HEK293 (cell line): Measurements from ENCODE around the gene SRMS.

Source experiments
- CTCF ChIA-PET: fragments of 350-600 bp; formaldehyde crosslinking; extraction: SDS; loops from one replicate; lab custom pipeline; 2021; ENCODE audit warnings: antibody characterized with exemption; lab: Yijun Ruan, JAX
- POLR2A ChIA-PET: fragments of 300-600 bp; formaldehyde crosslinking; extraction: SDS; loops from one replicate; lab custom pipeline; 2020; ENCODE audit warnings: antibody characterized with exemption, inconsistent platforms; lab: Yijun Ruan, JAX
- H3K27ac ChIP-seq: fragments of 200-500 bp; sonication (Bioruptor generic); 2 replicates; pipeline ENCODE4 v1.5.1; 2014; ENCODE audit warnings: low read depth, low read length, control low read depth, inconsistent platforms; ENCODE audit errors: extremely low read depth
- H3K36me3 ChIP-seq, 2 experiments: fragments of 200-500 bp in 1 of 2; sonication (Bioruptor generic) in 1 of 2; 1 replicate in 1 of 2; 2 replicates in 1 of 2; pipeline ENCODE4 v1.5.1; 2014 to 2017; ENCODE audit warnings: inconsistent platforms in 2 of 2, low read length in 2 of 2; ENCODE audit not compliant: control insufficient read depth in 2 of 2, insufficient read depth in 1 of 2
- H3K4me1 ChIP-seq: fragments of 200-500 bp; sonication (Bioruptor generic); 2 replicates; pipeline ENCODE4 v1.5.1; 2014; ENCODE audit warnings: mild to moderate bottlenecking, low read length, inconsistent platforms; ENCODE audit not compliant: control insufficient read depth, insufficient read depth
- H3K4me3 ChIP-seq: 2 replicates; pipeline ENCODE4 v1.5.1; 2011; ENCODE audit warnings: low read depth, mild to moderate bottlenecking, control low read depth, low read length, moderate library complexity
- H3K9me3 ChIP-seq: fragments of 200-500 bp; sonication (Bioruptor generic); 2 replicates; pipeline ENCODE4 v1.5.1; 2014; ENCODE audit warnings: low read depth, low read length, inconsistent platforms; ENCODE audit not compliant: control insufficient read depth, insufficient read depth
- FEZF1 ChIP-seq: fragments of 450-650 bp; formaldehyde crosslinking; IDR thresholded peaks from 2 replicates; pipeline ENCODE4 v1.5.1; 2016; ENCODE audit warnings: missing biosample characterization, missing genetic modification characterization
- RBAK ChIP-seq: fragments of 450-650 bp; formaldehyde crosslinking; IDR thresholded peaks from 2 replicates; pipeline ENCODE4 v1.5.1; 2016; ENCODE audit warnings: missing biosample characterization, missing genetic modification characterization
- SCRT2 ChIP-seq: fragments of 450-650 bp; formaldehyde crosslinking; IDR thresholded peaks from 2 replicates; pipeline ENCODE4 v1.5.1; 2016; ENCODE audit warnings: missing biosample characterization, missing genetic modification characterization
- SP2 ChIP-seq: fragments of 450-650 bp; formaldehyde crosslinking; IDR thresholded peaks from 2 replicates; pipeline ENCODE4 v1.5.1; 2016; ENCODE audit warnings: missing biosample characterization, missing genetic modification characterization
- TCF7L2 ChIP-seq: IDR thresholded peaks from 2 replicates; pipeline ENCODE4 v1.6.1; 2011; ENCODE audit warnings: low read depth, mild to moderate bottlenecking, inconsistent platforms, low read length, moderate library complexity, borderline replicate concordance
- YY1 ChIP-seq: fragments of 450-650 bp; formaldehyde crosslinking; IDR thresholded peaks from 2 replicates; pipeline ENCODE4 v1.5.1; 2018; ENCODE audit warnings: missing biosample characterization, missing genetic modification characterization
- ZNF112 ChIP-seq: fragments of 450-650 bp; formaldehyde crosslinking; IDR thresholded peaks from 2 replicates; pipeline ENCODE4 v1.5.0; 2017; ENCODE audit warnings: missing biosample characterization, missing genetic modification characterization
- ZNF214 ChIP-seq: fragments of 450-650 bp; formaldehyde crosslinking; IDR thresholded peaks from 2 replicates; pipeline ENCODE4 v1.5.1; 2017; ENCODE audit warnings: missing biosample characterization, mild to moderate bottlenecking, missing genetic modification characterization, borderline replicate concordance
- ZNF274 ChIP-seq, 2 experiments: fragments of 200-500 bp in 1 of 2; fragments of 450-650 bp in 1 of 2; sonication (Bioruptor generic) in 1 of 2; formaldehyde crosslinking in 1 of 2; IDR thresholded peaks; 2 replicates each; pipeline versions ENCODE4 v1.5.1 to v1.6.1; 2014 to 2016; ENCODE audit warnings: borderline replicate concordance in 1 of 2, inconsistent platforms in 1 of 2, low read length in 1 of 2, missing biosample characterization in 1 of 2, missing genetic modification characterization in 1 of 2
- ZNF302 ChIP-seq: fragments of 450-650 bp; formaldehyde crosslinking; IDR thresholded peaks from 2 replicates; pipeline ENCODE4 v1.5.1; 2016; ENCODE audit warnings: missing biosample characterization, missing genetic modification characterization, low read depth
- ZNF335 ChIP-seq: fragments of 450-650 bp; formaldehyde crosslinking; conservative IDR thresholded peaks from 2 replicates; pipeline ENCODE4 v1.5.1; 2016; ENCODE audit warnings: missing biosample characterization, missing genetic modification characterization
- ZNF350 ChIP-seq: fragments of 450-650 bp; formaldehyde crosslinking; IDR thresholded peaks from 2 replicates; pipeline ENCODE4 v1.5.0; 2017; ENCODE audit warnings: missing biosample characterization, mild to moderate bottlenecking, missing genetic modification characterization
- ZNF37A ChIP-seq: fragments of 450-650 bp; IDR thresholded peaks from 2 replicates; pipeline ENCODE4 v1.5.1; 2018; ENCODE audit warnings: missing biosample characterization, missing genetic modification characterization
- ZNF510 ChIP-seq: fragments of 450-650 bp; formaldehyde crosslinking; IDR thresholded peaks from 2 replicates; pipeline ENCODE4 v1.5.1; 2018; ENCODE audit warnings: mild to moderate bottlenecking, missing genetic modification characterization, missing biosample characterization; ENCODE audit not compliant: insufficient replicate concordance
- ZNF530 ChIP-seq: fragments of 450-650 bp; formaldehyde crosslinking; IDR thresholded peaks from 2 replicates; pipeline ENCODE4 v1.5.1; 2016; ENCODE audit warnings: low read depth, missing biosample characterization, missing genetic modification characterization
- ZNF549 ChIP-seq: fragments of 450-650 bp; IDR thresholded peaks from 2 replicates; pipeline ENCODE4 v1.5.1; 2018; ENCODE audit warnings: missing biosample characterization, missing genetic modification characterization, mild to moderate bottlenecking, inconsistent platforms, moderate library complexity
- TF ChIP-seq, protein P1 (sequence below): fragments of 450-650 bp; formaldehyde crosslinking; IDR thresholded peaks from 2 replicates; pipeline ENCODE4 v1.5.1; 2016; ENCODE audit warnings: missing biosample characterization, missing genetic modification characterization, borderline replicate concordance
- TF ChIP-seq, protein P2 (sequence below): IDR thresholded peaks from 2 replicates; pipeline ENCODE4 v1.6.1; 2011; ENCODE audit warnings: mild to moderate bottlenecking, low read depth, low read length, borderline replicate concordance
- TF ChIP-seq, protein P3 (sequence below): fragments of 450-650 bp; formaldehyde crosslinking; IDR thresholded peaks from 2 replicates; pipeline ENCODE4 v1.5.1; 2017; ENCODE audit warnings: missing biosample characterization, missing genetic modification characterization
- TF ChIP-seq, protein P4 (sequence below): fragments of 450-650 bp; formaldehyde crosslinking; IDR thresholded peaks from 2 replicates; pipeline ENCODE4 v1.5.1; 2016; ENCODE audit warnings: missing biosample characterization, missing genetic modification characterization

Gene SRMS

DNA sequence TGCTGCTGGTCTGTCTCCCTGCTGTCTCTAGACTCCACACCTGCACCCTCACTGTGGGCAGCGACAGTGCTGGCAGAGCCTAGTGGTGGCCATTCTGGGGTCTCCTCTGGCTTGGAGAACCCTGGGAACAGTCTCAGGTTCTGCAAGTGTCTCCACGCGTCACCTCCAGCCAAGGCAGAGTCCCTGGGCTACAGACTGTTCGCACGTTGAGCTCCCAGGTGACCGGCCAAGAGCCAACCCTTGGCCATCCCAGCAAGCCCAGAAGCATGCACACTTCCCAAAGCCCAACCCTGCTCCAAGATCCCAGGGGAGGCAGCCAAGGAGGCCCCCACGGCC, 53.5 kb downstream of the SRMS start:
- ChIA-PET CTCF (no interaction called here), POLR2A (interaction anchor here (1.2 kb wide), 1 partner anchor 26 kb away, joined by 3 read pairs; the partner anchor contains the start of gene PPDPF)
- H3K36me3 ChIP-seq, result peaks cover 13 to 74% of the 10 kb centered on the region in 2 experiments; a peak in 2 of 3 replicates
- H3K4me1 ChIP-seq, result no peaks in the 10 kb centered on the region
- no peaks in the 10 kb centered on the region for H3K9me3 ChIP-seq
- TF ChIP-seq RBAK (tag by site-specific recombination) (no peak), TCF7L2 (no peak), ZNF214 (tag by site-specific recombination) (no peak), ZNF549 (no peak), ZNF350 (tag by site-specific recombination) (no peak), ZNF37A (tag by site-specific recombination) (no peak), ZNF335 (tag by site-specific recombination) (no peak), YY1 (tag by site-specific recombination) (no peak), FEZF1 (tag by site-specific recombination) (no peak), ZNF530 (no peak), SCRT2 (no peak), ZNF112 (tag by site-specific recombination) (no peak), ZNF510 (tag by site-specific recombination) (no peak), ZNF274 (IDR thresholded peaks at IDR 0.05; ENCODE audit: low read length) (no peak), ZNF274 (tag by site-specific recombination; IDR thresholded peaks at IDR 0.05; ENCODE audit: borderline replicate concordance) (no peak), SP2 (no peak), ZNF302 (tag by site-specific recombination) (no peak)
- TF ChIP-seq, protein P1, sequence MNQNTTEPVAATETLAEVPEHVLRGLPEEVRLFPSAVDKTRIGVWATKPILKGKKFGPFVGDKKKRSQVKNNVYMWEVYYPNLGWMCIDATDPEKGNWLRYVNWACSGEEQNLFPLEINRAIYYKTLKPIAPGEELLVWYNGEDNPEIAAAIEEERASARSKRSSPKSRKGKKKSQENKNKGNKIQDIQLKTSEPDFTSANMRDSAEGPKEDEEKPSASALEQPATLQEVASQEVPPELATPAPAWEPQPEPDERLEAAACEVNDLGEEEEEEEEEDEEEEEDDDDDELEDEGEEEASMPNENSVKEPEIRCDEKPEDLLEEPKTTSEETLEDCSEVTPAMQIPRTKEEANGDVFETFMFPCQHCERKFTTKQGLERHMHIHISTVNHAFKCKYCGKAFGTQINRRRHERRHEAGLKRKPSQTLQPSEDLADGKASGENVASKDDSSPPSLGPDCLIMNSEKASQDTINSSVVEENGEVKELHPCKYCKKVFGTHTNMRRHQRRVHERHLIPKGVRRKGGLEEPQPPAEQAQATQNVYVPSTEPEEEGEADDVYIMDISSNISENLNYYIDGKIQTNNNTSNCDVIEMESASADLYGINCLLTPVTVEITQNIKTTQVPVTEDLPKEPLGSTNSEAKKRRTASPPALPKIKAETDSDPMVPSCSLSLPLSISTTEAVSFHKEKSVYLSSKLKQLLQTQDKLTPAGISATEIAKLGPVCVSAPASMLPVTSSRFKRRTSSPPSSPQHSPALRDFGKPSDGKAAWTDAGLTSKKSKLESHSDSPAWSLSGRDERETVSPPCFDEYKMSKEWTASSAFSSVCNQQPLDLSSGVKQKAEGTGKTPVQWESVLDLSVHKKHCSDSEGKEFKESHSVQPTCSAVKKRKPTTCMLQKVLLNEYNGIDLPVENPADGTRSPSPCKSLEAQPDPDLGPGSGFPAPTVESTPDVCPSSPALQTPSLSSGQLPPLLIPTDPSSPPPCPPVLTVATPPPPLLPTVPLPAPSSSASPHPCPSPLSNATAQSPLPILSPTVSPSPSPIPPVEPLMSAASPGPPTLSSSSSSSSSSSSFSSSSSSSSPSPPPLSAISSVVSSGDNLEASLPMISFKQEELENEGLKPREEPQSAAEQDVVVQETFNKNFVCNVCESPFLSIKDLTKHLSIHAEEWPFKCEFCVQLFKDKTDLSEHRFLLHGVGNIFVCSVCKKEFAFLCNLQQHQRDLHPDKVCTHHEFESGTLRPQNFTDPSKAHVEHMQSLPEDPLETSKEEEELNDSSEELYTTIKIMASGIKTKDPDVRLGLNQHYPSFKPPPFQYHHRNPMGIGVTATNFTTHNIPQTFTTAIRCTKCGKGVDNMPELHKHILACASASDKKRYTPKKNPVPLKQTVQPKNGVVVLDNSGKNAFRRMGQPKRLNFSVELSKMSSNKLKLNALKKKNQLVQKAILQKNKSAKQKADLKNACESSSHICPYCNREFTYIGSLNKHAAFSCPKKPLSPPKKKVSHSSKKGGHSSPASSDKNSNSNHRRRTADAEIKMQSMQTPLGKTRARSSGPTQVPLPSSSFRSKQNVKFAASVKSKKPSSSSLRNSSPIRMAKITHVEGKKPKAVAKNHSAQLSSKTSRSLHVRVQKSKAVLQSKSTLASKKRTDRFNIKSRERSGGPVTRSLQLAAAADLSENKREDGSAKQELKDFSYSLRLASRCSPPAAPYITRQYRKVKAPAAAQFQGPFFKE, result no peak
- TF ChIP-seq, protein P2, sequence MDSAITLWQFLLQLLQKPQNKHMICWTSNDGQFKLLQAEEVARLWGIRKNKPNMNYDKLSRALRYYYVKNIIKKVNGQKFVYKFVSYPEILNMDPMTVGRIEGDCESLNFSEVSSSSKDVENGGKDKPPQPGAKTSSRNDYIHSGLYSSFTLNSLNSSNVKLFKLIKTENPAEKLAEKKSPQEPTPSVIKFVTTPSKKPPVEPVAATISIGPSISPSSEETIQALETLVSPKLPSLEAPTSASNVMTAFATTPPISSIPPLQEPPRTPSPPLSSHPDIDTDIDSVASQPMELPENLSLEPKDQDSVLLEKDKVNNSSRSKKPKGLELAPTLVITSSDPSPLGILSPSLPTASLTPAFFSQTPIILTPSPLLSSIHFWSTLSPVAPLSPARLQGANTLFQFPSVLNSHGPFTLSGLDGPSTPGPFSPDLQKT, result no peak
- TF ChIP-seq, protein P3, sequence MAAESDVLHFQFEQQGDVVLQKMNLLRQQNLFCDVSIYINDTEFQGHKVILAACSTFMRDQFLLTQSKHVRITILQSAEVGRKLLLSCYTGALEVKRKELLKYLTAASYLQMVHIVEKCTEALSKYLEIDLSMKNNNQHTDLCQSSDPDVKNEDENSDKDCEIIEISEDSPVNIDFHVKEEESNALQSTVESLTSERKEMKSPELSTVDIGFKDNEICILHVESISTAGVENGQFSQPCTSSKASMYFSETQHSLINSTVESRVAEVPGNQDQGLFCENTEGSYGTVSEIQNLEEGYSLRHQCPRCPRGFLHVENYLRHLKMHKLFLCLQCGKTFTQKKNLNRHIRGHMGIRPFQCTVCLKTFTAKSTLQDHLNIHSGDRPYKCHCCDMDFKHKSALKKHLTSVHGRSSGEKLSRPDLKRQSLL (tag by site-specific recombination), result no peak
- TF ChIP-seq, protein P4, sequence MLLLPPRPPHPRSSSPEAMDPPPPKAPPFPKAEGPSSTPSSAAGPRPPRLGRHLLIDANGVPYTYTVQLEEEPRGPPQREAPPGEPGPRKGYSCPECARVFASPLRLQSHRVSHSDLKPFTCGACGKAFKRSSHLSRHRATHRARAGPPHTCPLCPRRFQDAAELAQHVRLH (tag by site-specific recombination), result no peak
- TF ChIP-seq, all 188 proteins: peak for 0
- Histone ChIP-seq H3K4me3 (no peak overlapping the region), H3K27ac (no peak overlapping the region)
